Right cardiac atrium (tissue), 5 donors: Measurements from ENCODE around the gene PRKN. TPM values are rescaled to one million over a fixed set of nuclear protein-coding genes. Genes with fewer than 3 reads are reported as not detected.
"Not testable (repeated sequence)": the region's sequence is repeated elsewhere in the genome, so short reads cannot be mapped to it uniquely, and the experiment has no call there.

Source experiments
- ATAC-seq, 2 donors: fragments of 200-7000 bp; cut with Tn5 transposase; one replicate each; pipeline versions ENCODE4 v1.8.0 to v1.9.1; 2020; ENCODE audit warnings: moderate library complexity in 2 of 2, mild to moderate bottlenecking in 1 of 2
- DNase-seq, 3 donors: peaks; one replicate each; pipeline ENCODE4 v3.0.0-alpha.2; 2020
- H3K27ac ChIP-seq: one replicate; pipeline ENCODE4 v1.5.1; 2013; ENCODE audit warnings: mild to moderate bottlenecking, low read length, control low read depth, moderate library complexity
- H3K27me3 ChIP-seq: one replicate; pipeline ENCODE4 v1.6.1; 2013; ENCODE audit not compliant: control insufficient read depth, insufficient read depth
- H3K4me1 ChIP-seq: one replicate; pipeline ENCODE4 v1.6.1; 2013; ENCODE audit warnings: low read length; ENCODE audit not compliant: control insufficient read depth, insufficient read depth
- H3K4me3 ChIP-seq: one replicate; pipeline ENCODE4 v1.5.1; 2013; ENCODE audit warnings: low read length, control low read depth
- H3K9me3 ChIP-seq: one replicate; pipeline ENCODE4 v1.6.1; 2013; ENCODE audit warnings: low read length; ENCODE audit not compliant: control insufficient read depth
- WGBS: extraction: QIAGEN DNeasy Blood & Tissue Kit; methylation state at CpG from one replicate; pipeline ENCODE4 v1.1.7; 2013; 5-methylcytosine and 5-hydroxymethylcytosine counted together
- intact Hi-C, 4 donors: fragments of 100-400 bp; cut with DNase I; formaldehyde crosslinking; loops; one replicate each; pipeline versions ENCODE4 v1.11.0 to v1.14.0; 2022 to 2023
- polyA plus RNA-seq: library from polyadenylated mRNA; stranded (reverse); fragments of 200-250 nt; gene quantifications from one replicate; pipeline ENCODE4 v1.2.3, GENCODE V29; 2013
- total RNA-seq, 4 donors: library from RNA; stranded (reverse); fragmentation: NEBNext Ultra II Directional; extraction: Animal tissue kit (Norgen Biotek cat#: 25700); gene quantifications; one replicate each; pipeline ENCODE4 v1.2.1, GENCODE V29; 2021
- donor health status: healthy with polysubstance abuse.
- donor health status: DM: no; HTN: yes; CAD: no.
- donor health status: DM: no; HTN: no; CAD: no.
- donor health status: DM: no; HTN: yes; CAD: no; lungs with severe emphysema.
- donor health status: DM: yes; HTN: yes; CAD: no.

Gene PRKN
- total and polyA plus RNA-seq, 5 donors: 9.6 to 33.0 (median 24.8) TPM

DNA sequence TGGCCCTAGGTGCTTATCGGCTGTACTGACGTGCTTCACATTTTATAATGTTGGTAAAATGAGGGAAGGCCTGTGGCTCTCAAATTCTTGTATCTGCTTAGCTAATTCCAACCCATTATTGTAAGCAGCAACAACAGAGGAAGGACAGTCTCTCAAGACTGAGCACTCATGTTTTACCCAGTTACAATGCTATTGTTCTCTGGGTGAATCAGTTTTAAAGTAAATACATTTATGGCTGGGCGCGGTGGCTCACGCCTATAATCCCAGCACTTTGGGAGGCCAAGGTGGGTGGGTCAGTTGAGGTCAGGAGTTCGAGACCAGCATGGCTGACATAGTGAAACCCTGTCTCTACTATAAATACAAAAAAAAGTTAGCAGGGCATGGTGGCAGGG lies 194.6 kb downstream of the PRKN start:
- ATAC-seq (no peak), DNase-seq (no peak)
- intact Hi-C loops: no loop called here
- no peaks in the 10 kb centered on the region for H3K27me3 ChIP-seq
- H3K4me3 ChIP-seq: no peak overlapping the region
- no peaks in the 10 kb centered on the region for H3K9me3 ChIP-seq
- WGBS: 70% methylated on average over 6 of the region's 6 CpGs
- H3K4me1 ChIP-seq: no peaks in the 10 kb centered on the region
- no peak overlapping the region for H3K27ac ChIP-seq

DNA sequence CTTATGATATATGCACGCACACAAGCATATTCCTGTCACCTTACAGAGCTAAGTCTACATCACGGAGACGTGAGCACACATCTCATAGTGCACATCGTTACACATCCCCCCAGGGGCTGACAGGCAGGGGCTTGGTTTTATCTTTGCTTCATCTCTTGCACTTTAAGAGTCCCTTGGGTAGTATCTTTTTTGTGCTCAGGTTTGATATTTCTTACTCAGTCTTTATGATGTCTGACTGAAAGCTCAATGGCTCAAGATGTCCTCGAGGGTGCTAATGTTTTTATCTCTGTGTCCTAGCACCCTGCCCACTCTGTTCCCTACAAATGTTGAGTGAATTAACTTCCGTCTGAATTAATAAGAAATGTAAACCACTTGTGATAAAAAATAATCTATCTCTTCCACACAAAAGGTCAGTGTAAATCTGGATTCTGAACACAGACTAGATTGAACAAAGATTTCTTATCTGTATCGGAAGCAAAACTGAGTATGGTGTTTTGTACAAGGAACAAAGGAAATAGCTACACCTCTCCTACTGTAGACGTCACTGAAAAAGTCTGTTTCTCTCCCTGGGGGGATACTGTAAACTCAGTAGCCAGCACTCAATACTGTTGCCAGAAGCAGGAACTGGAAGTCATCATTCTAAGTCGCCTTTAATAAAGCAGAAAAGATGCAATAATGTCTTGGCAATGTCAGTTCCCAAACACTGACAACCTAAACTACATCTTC lies 195.1 kb downstream of the PRKN start:
- Histone ChIP-seq H3K9me3 (no peaks in the 10 kb centered on the region), H3K4me1 (no peaks in the 10 kb centered on the region), H3K4me3 (no peak overlapping the region), H3K27me3 (no peaks in the 10 kb centered on the region), H3K27ac (no peak overlapping the region)
- intact Hi-C loops: no loop called here
- ATAC-seq: no peak
- 59% methylated on average over 9 of the region's 9 CpGs for WGBS
- no peak for DNase-seq

DNA sequence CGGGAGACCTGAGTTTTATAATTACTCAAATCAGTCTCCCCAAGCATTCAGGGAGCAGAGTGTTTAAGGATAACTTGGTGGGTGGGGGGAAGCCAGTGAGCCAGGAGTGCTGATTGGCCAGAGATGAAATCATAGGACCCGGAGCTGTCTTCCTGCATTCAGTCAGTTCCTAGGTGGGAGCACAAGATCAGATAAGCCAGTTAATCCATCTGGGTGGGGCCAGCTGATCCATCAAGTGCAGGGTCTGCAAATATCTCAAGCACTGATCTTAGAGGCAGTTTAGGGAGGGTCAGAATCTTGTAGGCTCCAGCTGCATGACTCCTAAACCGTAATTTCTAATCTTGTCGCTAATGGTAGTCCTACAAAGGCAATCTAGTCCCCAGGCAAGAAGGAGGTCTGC lies 196.2 kb downstream of the PRKN start:
- intact Hi-C loops, H3K27me3 ChIP-seq, H3K4me1 ChIP-seq, H3K27ac ChIP-seq, H3K9me3 ChIP-seq, ATAC-seq, H3K4me3 ChIP-seq, DNase-seq: not testable (repeated sequence)
- 93% methylated on average over 4 of the region's 4 CpGs for WGBS

DNA sequence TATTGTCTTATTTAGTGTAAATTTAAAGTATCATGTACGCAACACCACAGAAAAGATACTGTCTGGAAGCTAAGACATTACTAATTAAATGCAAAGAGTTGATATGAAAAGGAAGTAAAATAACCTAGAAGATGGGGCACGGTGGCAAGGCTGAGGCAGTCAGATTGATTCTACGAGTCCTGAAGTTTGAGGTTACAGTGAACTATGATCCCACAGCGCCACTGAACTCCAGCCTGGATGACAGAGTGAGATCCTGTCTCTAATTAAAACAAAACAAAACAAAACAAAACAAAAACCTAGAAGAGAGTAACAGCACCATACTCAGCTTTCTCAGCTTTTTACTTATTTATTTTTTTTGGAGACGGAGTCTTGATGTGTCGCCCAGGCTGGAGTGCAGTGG lies 199.0 kb downstream of the PRKN start:
- H3K4me3 ChIP-seq: no peak overlapping the region
- H3K9me3 ChIP-seq: no peaks in the 10 kb centered on the region
- intact Hi-C loops: no loop called here
- no peaks in the 10 kb centered on the region for H3K27me3 ChIP-seq
- H3K27ac ChIP-seq: no peak overlapping the region
- ATAC-seq: no peak
- 86% methylated on average over 6 of the region's 6 CpGs for WGBS
- H3K4me1 ChIP-seq: no peaks in the 10 kb centered on the region
- no peak for DNase-seq

DNA sequence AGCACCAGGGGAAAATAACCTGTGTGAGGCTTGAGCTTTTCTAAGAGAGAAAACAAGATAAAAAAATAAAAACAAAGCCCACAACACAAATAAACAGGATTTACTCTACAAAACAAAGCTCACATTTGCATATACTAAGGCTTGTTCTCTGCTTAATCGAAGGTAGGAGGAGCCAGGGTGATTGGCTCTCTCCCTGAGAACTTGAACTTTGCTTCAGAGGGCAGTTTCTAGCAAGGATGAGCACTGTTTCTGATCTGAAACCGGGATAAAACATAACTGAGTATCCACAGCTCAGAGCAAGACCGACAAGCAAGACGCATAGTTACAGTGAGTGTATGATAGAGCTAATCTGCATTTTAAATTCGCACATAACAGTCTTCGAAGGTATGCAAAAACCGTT lies 200.6 kb downstream of the PRKN start:
- intact Hi-C loops: no loop called here
- ATAC-seq (no peak), DNase-seq (no peak)
- Histone ChIP-seq H3K27ac (no peak overlapping the region), H3K4me3 (no peak overlapping the region), H3K27me3 (no peaks in the 10 kb centered on the region), H3K9me3 (no peaks in the 10 kb centered on the region), H3K4me1 (no peaks in the 10 kb centered on the region)
- WGBS: 84% methylated on average over 7 of the region's 7 CpGs

DNA sequence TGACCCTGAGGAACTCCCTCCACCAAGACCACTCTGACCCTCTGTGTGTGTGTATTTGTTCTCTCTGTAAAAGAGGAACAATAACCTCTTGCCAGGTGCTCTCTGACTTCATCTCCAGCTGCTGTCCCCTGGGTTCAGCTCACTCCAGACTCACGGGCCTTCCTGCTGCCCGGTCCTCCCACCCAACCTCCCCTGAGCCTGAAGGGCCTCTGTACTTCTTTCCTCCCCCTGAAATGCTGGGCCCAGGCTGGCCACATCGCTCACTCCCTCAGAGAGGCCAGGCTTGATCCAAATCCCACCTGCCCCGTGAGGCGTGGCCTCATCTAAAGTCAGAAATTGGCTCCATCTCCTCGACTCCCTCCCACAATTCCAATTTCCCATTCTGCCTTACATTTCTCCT lies 202.4 kb downstream of the PRKN start:
- H3K4me3 ChIP-seq: no peak overlapping the region
- DNase-seq: no peak
- intact Hi-C loops: no loop called here
- no peaks in the 10 kb centered on the region for H3K4me1 ChIP-seq
- H3K27ac ChIP-seq: no peak overlapping the region
- WGBS: 93% methylated on average over 6 of the region's 6 CpGs
- H3K27me3 ChIP-seq: no peaks in the 10 kb centered on the region
- no peak for ATAC-seq
- H3K9me3 ChIP-seq: no peaks in the 10 kb centered on the region

DNA sequence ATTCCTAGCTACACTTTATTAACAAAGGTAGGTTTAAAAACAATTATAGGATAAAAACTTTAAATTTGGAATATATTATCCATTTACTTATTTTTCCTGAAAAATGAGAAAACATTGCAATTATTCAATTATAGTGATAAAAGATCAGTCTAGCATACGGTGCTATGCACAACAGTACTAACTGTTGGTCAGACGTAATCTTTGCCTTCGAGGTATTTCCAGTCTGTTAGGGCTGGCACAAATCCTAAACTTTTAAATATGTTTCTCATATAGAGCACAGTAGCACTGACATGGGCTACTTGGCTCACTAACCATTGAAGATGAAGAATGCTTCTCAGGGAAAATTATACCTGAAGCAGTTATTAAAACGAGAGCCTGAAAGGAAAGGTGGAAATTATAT lies 214.8 kb downstream of the PRKN start:
- ATAC-seq (no peak), DNase-seq (no peak)
- H3K4me1 ChIP-seq: peaks cover 1% of the 10 kb centered on the region
- intact Hi-C loops: no loop called here
- no peaks in the 10 kb centered on the region for H3K27me3 ChIP-seq
- H3K4me3 ChIP-seq: no peak overlapping the region
- H3K9me3 ChIP-seq: no peaks in the 10 kb centered on the region
- 85% methylated on average over 4 of the region's 4 CpGs for WGBS
- no peak overlapping the region for H3K27ac ChIP-seq

DNA sequence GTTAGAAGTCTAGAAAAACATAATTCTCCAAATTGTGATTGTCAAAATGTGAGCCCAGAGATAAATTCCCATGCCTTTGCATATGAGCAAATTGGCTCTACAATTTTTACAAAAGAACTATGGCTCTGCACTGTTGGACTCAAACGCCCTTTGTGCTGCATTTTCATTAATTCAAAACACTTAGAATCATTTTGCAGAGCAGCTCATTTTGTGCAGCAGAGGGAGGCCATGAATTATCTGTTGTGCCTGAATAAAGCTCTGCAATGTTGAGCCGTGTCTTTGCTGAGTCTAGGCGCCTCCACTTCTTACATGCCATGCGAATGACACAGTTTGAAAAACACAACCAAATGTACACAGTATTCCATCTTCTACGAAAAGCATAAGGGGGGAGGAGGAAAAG lies 230.2 kb downstream of the PRKN start:
- ATAC-seq: no peak
- no peak overlapping the region for H3K4me3 ChIP-seq
- no peaks in the 10 kb centered on the region for H3K9me3 ChIP-seq
- no peak overlapping the region for H3K27ac ChIP-seq
- no peaks in the 10 kb centered on the region for H3K27me3 ChIP-seq
- peaks cover 3% of the 10 kb centered on the region for H3K4me1 ChIP-seq
- intact Hi-C loops: no loop called here
- 76% methylated on average over 5 of the region's 5 CpGs for WGBS
- DNase-seq: no peak

DNA sequence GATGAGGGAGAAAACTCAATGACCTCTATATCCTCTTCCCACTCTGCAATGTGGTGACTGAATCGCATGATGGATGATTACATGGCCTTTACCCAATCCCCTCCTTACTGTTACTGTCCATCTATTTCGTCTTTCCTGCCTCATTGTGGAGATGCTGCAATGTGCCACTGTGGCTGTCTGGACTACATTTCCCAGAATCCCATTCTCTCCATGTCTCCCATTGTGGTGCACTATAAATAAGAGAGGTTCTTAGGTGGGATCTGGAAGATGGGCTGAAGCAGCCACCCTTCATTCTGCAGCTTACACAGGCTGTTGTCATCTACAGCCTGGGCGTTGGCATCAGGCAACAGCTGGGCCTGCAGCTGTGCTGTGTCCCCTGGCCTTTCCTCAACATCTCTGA lies 233.6 kb downstream of the PRKN start:
- intact Hi-C loops: no loop called here
- DNase-seq (no peak), ATAC-seq (peak in 1 of 2 donors; percentile 35)
- Histone ChIP-seq H3K9me3 (no peaks in the 10 kb centered on the region), H3K27me3 (no peaks in the 10 kb centered on the region), H3K4me3 (no peak overlapping the region), H3K4me1 (peaks cover 4% of the 10 kb centered on the region), H3K27ac (no peak overlapping the region)
- WGBS: 92% methylated on average over 3 of the region's 3 CpGs

DNA sequence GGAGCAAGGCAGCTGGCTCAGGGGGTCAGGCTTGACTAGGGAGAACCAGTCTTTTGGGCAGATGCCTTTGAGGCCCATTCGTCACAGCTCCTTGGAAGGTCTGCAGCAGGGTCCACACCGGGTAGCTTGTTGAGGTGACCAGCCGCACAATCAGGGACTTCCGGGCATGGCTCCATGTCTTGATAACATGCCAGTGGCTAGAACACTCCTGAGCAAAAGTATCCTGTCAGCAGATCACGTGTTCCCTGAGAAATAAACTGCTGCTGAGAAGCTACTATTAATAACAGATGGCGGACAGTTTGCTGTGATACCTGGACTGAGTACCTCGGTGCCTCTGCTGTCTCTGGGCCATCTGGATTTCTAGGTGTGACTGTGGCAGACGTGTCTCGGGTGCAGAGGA lies 235.9 kb downstream of the PRKN start:
- Histone ChIP-seq H3K4me3 (no peak overlapping the region), H3K4me1 (peaks cover 4% of the 10 kb centered on the region), H3K27ac (no peak overlapping the region), H3K27me3 (no peaks in the 10 kb centered on the region), H3K9me3 (no peaks in the 10 kb centered on the region)
- DNase-seq (no peak), ATAC-seq (peak; percentile 14 to 28)
- 70% methylated on average over 9 of the region's 9 CpGs for WGBS
- intact Hi-C loops: no loop called here

DNA sequence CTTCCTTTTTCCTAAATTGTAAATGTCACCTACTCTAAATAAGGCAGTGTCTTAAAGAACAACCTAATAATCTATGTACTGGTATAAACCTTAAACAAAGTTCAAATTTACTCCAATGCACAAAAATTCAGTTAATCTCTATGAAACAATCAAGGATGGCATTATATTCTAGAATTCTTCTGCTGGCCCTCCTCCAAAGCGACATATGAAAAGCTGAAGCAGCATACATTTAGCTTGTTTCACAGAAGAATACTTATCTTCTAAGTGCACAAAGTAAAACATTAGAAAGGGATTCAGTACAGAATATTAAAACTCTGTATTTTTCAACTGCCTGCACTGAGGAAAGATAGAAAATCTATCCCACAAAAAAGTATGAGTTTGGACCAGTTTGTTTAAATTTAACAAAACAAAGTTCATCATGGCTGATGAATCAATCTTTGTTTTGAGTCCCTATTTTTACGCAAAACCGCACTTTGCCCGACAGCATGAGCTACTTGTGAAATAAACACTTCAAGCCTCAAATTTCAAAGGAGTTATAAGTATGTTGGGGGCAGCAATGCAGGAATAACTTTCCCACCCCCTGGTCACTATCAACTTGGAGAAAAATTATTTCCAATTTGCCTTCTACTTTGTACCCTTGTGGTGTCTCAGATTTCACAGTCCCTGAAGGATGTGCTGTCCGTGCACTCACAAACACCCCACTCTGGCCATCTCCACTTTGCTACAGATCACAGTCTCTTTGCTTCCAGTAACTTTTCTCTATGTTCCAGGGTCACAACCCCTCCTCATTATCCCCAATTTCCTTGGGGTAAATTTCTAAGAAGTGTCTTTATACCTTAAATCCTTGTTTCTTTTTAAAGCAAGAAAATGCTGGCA lies 238.2 kb downstream of the PRKN start:
- H3K4me3 ChIP-seq: no peak overlapping the region
- no peaks in the 10 kb centered on the region for H3K9me3 ChIP-seq
- intact Hi-C loops: no loop called here
- no peaks in the 10 kb centered on the region for H3K27me3 ChIP-seq
- WGBS: 88% methylated on average over 5 of the region's 5 CpGs
- peaks cover 4% of the 10 kb centered on the region for H3K4me1 ChIP-seq
- no peak for ATAC-seq
- DNase-seq: no peak
- no peak overlapping the region for H3K27ac ChIP-seq
